Psoas muscle (tissue), 8 donors: ENCODE measurements around the gene INHA. TPM values are rescaled to one million over a fixed set of nuclear protein-coding genes. Genes with fewer than 3 reads are reported as not detected.
A peak's percentile ranks its signal among the peaks of the same experiment; 100 is the strongest.

Experiments used
- ATAC-seq, 4 donors: fragments of 200-7000 bp; cut with Tn5 transposase; one replicate each; pipeline ENCODE4 v1.9.1; 2020; ENCODE audit warnings: moderate library complexity in 3 of 4, mild to moderate bottlenecking in 2 of 4
- DNase-seq, 2 donors: peaks; one replicate each; pipeline ENCODE4 v3.0.0-alpha.2; 2020
- H3K27ac ChIP-seq: fragments of 200-600 bp; one replicate; pipeline ENCODE4 v1.8.0; 2022
- H3K27me3 ChIP-seq, 3 donors: fragments of 200-600 bp in 1 of 3; one replicate each; pipeline versions ENCODE4 v1.6.1 to v1.8.0; 2013 to 2022; ENCODE audit warnings: low read length in 2 of 3, mild to moderate bottlenecking in 2 of 3, moderate library complexity in 1 of 3; ENCODE audit not compliant: insufficient read depth in 3 of 3
- H3K36me3 ChIP-seq, 2 donors: fragments of 200-600 bp in 1 of 2; one replicate each; pipeline versions ENCODE4 v1.6.1 to v1.8.0; 2013 to 2022; ENCODE audit warnings: low read depth in 1 of 2, mild to moderate bottlenecking in 1 of 2, moderate library complexity in 1 of 2; ENCODE audit not compliant: insufficient read depth in 1 of 2
- H3K4me1 ChIP-seq: fragments of 200-600 bp; one replicate; pipeline ENCODE4 v1.8.0; 2022
- H3K4me3 ChIP-seq: fragments of 200-600 bp; one replicate; pipeline ENCODE4 v1.8.0; 2022; ENCODE audit warnings: mild to moderate bottlenecking
- H3K9me3 ChIP-seq: fragments of 200-600 bp; one replicate; pipeline ENCODE4 v1.8.0; 2022
- WGBS, 3 donors: extraction: QIAGEN DNeasy Blood & Tissue Kit; methylation state at CpG; one replicate each; pipeline versions ENCODE4 v1.1.6 to v1.1.7; 2013; 5-methylcytosine and 5-hydroxymethylcytosine counted together
- intact Hi-C, 2 donors: fragments of 100-400 bp; cut with DNase I; formaldehyde crosslinking; loops; one replicate each; pipeline versions ENCODE4 v1.11.0 to v1.14.2; 2022
- polyA plus RNA-seq, 3 donors: library from polyadenylated mRNA; stranded (reverse); fragments of 200-250 nt; gene quantifications; one replicate each; pipeline ENCODE4 v1.2.3, GENCODE V29; 2013
- total RNA-seq, 4 donors: library from RNA; stranded (reverse); fragmentation: NEBNext Ultra II Directional in 2 of 4; extraction: Animal tissue kit (Norgen Biotek cat#: 25700) in 2 of 4; gene quantifications; one replicate each; pipeline versions ENCODE4 v1.2.1 to v1.2.4, GENCODE V29; 2021 to 2023
- TF ChIP-seq, protein P1 (sequence below): fragments of 200-600 bp; IDR thresholded peaks from one replicate; pipeline ENCODE4 v1.8.0; 2022; ENCODE audit warnings: antibody characterized with exemption
- donor health status: healthy with polysubstance abuse.
- donor health status: DM: no; HTN: no; CAD: no; lungs with moderate emphysema.
- donor health status: Bipolar disorder and iron deficiency.
- donor health status: healthy.
- donor health status: DM: yes; HTN: yes; CAD: no.
- donor health status: DM: no; HTN: no; CAD: no.
- donor health status: DM: no; HTN: no; CAD: no.
- donor health status: DM: yes; HTN: yes; CAD: no.

Gene INHA
- total and polyA plus RNA-seq, 7 donors = 0.10 to 1.2 (median 0.23) TPM; not detected in 2

DNA sequence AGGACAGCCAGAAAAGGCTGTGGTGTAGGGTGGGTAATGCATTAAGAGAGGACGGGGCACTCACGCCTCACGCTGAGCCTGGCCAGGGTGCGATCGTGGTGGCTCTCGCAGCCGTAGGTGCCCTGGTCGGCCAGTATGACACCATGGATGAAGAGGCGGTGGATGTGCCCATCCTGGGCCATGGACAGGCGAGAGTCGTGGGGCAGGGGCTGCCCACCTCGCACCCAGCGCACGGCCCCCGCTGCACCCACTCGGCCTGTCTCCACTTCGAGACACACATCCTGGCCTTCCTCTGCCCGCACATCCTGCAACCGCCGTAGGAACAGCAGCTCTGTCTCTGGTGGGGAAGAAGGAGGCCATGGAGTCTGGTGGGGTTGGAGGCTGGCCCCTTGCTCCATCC is 16.2 kb upstream of the INHA start:
- H3K27me3 ChIP-seq = no peaks in the 10 kb centered on the region
- DNase-seq = peak in 1 of 2 donors; percentile 40
- intact Hi-C loops = no loop called here
- 92 to 95% (median 93%) methylated on average over 20 of the region's 20 CpGs for WGBS, 3 donors
- H3K36me3 ChIP-seq = peaks cover 0 to 48% of the 10 kb centered on the region in 2 donors
- H3K9me3 ChIP-seq = no peaks in the 10 kb centered on the region
- peaks cover 10% of the 10 kb centered on the region for H3K4me1 ChIP-seq
- H3K4me3 ChIP-seq = no peak overlapping the region
- TF ChIP-seq, protein P1, sequence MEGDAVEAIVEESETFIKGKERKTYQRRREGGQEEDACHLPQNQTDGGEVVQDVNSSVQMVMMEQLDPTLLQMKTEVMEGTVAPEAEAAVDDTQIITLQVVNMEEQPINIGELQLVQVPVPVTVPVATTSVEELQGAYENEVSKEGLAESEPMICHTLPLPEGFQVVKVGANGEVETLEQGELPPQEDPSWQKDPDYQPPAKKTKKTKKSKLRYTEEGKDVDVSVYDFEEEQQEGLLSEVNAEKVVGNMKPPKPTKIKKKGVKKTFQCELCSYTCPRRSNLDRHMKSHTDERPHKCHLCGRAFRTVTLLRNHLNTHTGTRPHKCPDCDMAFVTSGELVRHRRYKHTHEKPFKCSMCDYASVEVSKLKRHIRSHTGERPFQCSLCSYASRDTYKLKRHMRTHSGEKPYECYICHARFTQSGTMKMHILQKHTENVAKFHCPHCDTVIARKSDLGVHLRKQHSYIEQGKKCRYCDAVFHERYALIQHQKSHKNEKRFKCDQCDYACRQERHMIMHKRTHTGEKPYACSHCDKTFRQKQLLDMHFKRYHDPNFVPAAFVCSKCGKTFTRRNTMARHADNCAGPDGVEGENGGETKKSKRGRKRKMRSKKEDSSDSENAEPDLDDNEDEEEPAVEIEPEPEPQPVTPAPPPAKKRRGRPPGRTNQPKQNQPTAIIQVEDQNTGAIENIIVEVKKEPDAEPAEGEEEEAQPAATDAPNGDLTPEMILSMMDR = no peak
- no peak overlapping the region for H3K27ac ChIP-seq
- no peak for ATAC-seq

DNA sequence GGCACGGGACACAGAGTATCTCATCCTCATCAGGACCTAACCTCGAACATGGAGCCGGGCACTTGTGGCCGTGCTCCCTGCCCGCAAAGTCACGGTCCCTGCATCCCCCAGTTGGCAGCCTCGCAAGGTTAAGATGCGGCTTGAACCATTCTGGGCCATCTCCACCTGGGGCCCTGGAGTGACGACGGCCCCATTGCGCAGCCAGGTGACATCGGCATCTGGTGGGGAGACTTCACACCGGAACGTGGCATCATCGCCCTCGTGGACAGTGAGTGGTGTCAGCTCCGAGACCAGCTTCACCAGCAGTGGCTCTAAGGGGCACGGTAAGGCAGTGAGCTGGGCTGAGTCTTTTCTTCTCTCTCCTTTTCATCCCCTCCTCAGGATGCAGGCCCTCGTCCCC is 15.7 kb upstream of the INHA start:
- DNase-seq = no peak
- no peak for ATAC-seq
- H3K9me3 ChIP-seq = no peaks in the 10 kb centered on the region
- H3K27me3 ChIP-seq = no peaks in the 10 kb centered on the region
- intact Hi-C loops = no loop called here
- H3K27ac ChIP-seq = no peak overlapping the region
- 91 to 92% (median 92%) methylated on average over 19 of the region's 19 CpGs for WGBS, 3 donors
- no peak overlapping the region for H3K4me3 ChIP-seq
- H3K4me1 ChIP-seq = peaks cover 10% of the 10 kb centered on the region
- TF ChIP-seq, protein P1 = no peak
- H3K36me3 ChIP-seq = peaks cover 0 to 53% of the 10 kb centered on the region in 2 donors

DNA sequence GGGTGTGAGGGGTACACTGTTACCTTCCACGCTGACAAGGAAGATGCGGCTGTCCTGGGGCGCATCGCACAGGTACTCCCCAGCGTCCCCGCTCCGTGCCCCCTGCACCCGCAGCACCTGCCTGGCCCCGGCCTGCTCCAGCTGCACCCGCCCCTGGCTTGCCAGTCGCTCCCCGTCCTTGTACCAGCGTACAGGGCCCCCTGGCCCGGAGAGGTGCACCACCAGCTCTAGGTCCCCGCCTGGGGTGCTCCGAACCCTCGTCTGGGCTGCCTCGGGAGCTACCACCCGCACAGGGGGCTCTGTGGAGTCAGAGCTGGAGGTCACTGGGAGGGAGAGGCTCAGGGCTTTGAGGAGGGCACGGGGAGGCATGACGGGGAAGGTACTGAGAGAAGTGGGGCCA is 14.8 kb upstream of the INHA start:
- WGBS, 3 donors = 90 to 93% (median 92%) methylated on average over 14 to 21 of the region's 21 CpGs
- Histone ChIP-seq H3K27ac (no peak overlapping the region), H3K4me1 (peaks cover 7% of the 10 kb centered on the region), H3K36me3 (peaks cover 0 to 62% of the 10 kb centered on the region in 2 donors), H3K27me3 (no peaks in the 10 kb centered on the region), H3K9me3 (no peaks in the 10 kb centered on the region), H3K4me3 (no peak overlapping the region)
- intact Hi-C loops = no loop called here
- TF ChIP-seq, protein P1 = no peak
- ATAC-seq = no peak
- no peak for DNase-seq

DNA sequence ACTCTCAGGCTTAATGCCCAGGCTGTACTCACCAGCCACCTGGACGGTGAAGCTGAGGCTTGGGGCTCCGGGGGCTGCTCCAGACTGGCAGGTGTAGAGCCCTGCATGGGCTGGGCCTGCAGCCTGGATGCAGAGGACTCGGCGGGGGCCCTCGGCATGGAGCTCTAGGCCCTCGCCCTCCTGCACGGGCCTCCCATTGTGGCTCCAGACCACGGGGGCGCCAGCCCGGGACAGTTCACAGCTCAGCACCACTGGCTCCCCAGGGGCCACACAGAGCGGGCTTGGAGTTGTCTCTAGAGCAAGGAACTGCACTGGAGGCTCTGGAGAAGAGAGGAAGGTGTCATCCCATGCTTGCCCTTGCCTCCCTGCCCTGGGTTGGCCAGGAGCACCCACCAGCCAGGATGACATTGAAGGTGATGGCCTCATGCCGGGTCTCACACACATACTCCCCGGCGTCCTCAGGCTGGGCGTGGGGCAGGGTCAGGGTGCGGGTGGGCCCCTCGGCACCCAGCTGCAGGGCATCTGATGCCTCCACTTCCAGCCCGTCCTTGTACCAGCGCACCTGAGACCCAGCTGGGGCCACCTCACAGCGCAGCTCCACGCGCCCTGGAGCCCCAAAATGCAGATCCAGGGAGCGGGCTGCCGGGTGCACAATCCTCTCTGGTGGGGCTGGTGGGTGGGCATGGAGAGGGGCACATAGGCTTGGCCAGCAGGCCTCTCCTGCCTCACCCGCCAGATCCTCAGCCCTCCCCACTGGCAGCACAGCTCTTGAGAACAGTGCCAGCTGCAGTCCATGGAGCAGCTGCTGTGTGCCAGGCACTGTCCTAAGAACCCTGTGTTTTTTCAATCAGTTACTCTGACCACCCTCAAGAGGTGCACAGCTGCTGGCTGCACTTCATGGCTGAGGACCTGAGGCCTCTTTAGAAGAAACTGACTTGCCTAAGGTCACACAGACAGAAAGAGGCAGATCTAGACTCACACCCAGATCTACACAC is 14.0 kb upstream of the INHA start:
- Histone ChIP-seq H3K9me3 (no peaks in the 10 kb centered on the region), H3K4me3 (no peak overlapping the region), H3K4me1 (peaks cover 2% of the 10 kb centered on the region), H3K27me3 (no peaks in the 10 kb centered on the region), H3K27ac (no peak overlapping the region), H3K36me3 (peaks cover 0 to 70% of the 10 kb centered on the region in 2 donors)
- 91 to 92% (median 92%) methylated on average over 19 to 25 of the region's 25 CpGs for WGBS, 3 donors
- TF ChIP-seq, protein P1 = no peak
- no peak for ATAC-seq
- intact Hi-C loops = no loop called here
- DNase-seq = peak in 1 of 2 donors; percentile 45
